CD4-positive, alpha-beta T cell treated with Interleukin-6 at 100 ng/mL for 8 hours (primary cell): ENCODE measurements around the gene TGOLN2.
"Not testable (repeated sequence)": the region's sequence is repeated elsewhere in the genome, so short reads cannot be mapped to it uniquely, and the experiment has no call there.

Source experiments
- DNase-seq: peaks from one replicate; pipeline ENCODE4 v3.0.0-alpha.2; 2020; ENCODE audit warnings: mixed read lengths, low spot score

TGOLN2 gene

DNA sequence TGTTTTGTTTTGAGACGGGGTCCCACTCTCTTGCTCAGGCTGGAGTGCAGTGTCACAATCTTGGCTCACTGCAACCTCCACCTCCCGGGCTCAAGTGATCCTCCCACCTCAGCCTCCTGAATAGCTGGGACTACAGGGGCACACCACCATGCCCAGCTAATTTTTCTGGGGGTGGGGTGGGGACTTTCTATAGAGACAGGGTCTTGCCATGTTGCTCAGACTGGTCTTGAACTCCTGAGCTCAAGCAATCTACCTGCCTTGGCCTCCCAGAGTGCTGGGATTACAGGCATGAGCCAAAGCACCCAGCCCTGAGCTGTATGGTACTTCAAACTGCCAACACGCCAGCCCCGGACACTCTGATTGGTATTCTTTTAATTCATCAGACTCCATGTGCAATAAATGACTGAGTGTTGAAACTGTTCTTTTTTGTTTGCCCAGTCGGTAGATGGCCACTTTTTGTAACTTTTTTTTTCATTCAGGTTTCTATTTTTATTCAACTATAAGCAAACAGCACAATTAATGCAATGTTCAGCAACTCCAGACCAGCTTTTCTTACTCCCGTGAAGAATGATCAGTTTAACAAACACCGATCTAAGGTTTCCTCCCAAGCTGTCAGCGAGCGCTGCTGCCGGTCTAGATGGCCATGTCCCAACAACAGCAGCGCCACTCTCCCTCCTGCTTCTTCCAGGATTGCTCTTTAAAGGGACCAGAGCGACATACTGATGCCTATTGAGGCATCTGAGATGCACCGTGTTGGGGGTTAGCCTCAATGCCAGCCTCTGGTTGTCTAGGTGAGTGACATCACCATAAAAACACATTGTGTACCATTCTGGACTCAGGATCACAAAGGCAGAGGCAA, 12.5 kb upstream of the TGOLN2 start:
- no peak for DNase-seq

DNA sequence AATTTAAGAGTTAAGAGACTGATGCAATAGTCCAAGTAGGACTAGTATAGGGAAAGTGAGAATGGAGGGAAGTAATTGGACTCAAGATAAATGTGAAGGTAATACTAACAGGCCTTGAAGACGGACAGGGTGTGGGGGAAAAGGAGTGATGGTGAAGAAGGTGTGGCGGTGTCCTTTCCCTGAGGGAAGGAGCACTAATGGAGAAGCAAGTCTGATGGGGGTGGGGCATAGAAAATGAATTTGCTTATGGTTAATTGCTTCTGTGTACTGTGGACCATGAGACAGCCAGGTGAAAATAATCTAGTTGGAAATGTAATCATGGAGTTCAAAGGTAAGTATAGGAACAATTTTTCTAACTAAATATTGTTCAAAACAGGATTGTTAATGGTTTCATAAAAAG, 7.1 kb upstream of the TGOLN2 start:
- no peak for DNase-seq

GRCh38 chr2:85333877-85334276, 6.1 kb upstream of the TGOLN2 start:
- not testable (repeated sequence) for DNase-seq

DNA sequence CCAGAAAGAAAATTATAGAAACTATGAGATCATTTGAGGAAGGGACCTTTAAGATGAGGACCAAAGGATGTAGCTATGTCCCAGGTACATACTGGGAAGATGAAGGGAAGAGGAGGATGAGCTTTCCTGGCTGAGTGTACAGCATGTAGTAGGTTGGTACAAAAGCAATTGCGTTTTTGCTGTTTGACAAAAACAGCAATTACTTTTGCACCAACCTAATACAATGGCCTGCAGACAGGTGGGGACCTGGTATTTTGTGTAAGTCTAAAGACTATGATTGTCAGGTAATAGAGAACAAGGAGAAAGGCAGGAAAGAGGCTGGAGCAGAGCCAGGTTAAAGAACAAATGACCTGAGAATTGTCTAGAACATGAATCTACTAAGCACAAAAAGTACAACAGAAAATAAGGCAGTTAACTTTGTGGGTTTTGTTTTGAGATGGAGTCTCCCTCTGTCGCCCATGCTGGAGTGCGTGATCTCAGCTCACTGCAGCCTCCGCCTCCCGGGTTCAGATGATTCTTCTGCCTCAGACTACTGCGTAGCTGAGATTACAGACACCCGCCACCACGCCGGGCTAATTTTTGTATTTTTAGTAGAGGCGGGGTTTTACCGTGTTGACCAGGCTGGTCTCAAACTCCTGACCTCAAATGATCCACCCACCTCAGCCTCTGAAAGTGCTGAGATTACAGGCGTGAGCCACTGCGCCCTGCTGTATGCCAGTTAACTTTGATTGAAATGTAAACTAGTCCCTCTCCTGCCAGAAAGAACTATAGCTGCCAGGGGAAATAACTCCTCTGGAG, 3.2 kb upstream of the TGOLN2 start:
- no peak for DNase-seq

DNA sequence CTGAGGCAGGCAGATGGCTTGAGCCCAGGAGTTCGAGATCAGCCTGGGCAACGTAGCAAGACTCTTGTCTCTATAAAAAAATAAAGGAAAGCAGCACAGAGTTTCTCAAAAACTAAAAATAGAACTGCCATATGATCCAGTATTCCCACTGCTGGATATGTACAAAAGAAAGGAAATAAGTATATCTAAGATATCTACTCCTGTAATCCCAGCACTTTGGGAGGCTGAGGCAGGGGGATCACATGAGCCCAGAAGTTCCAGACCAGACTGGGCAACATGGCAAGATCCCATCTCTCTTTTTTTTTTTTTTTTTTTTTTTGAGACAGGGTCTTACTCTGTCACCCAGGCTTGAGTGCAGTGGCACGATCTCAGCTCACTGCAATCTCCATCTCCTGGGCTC, 1.9 kb upstream of the TGOLN2 start:
- not testable (repeated sequence) for DNase-seq

DNA sequence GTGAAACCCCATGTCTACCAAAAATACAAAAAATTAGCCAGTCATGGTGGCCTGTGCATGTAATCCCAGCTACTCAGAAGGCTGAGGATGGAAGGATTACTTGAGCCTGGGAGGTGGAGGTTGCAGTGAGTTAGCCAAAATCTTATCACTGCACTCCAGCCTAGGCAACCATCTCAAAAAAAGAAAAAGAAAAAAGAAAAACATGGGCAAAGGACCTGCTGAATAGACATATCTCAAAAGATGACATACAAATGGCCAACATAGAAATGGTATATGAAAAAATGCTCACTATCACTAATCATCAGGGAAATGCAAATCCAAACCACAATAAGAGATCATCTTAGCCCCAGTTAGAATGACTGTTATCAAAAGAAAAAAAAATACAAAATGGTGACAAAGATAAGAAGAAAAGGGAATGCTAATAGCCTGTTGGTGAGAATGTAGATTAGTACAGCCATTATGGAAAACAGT, 1.4 kb upstream of the TGOLN2 start:
- no peak for DNase-seq

- DNase-seq, result peak; percentile 57
Measured at GRCh38 chr2:85327160-85327821, 498 bp downstream of the TGOLN2 start.

GRCh38 chr2:85326406-85327159, 1.2 kb downstream of the TGOLN2 start:
- peak; percentile 61 for DNase-seq

GRCh38 chr2:85325466-85325811, 2.4 kb downstream of the TGOLN2 start:
- DNase-seq, result no peak

DNA sequence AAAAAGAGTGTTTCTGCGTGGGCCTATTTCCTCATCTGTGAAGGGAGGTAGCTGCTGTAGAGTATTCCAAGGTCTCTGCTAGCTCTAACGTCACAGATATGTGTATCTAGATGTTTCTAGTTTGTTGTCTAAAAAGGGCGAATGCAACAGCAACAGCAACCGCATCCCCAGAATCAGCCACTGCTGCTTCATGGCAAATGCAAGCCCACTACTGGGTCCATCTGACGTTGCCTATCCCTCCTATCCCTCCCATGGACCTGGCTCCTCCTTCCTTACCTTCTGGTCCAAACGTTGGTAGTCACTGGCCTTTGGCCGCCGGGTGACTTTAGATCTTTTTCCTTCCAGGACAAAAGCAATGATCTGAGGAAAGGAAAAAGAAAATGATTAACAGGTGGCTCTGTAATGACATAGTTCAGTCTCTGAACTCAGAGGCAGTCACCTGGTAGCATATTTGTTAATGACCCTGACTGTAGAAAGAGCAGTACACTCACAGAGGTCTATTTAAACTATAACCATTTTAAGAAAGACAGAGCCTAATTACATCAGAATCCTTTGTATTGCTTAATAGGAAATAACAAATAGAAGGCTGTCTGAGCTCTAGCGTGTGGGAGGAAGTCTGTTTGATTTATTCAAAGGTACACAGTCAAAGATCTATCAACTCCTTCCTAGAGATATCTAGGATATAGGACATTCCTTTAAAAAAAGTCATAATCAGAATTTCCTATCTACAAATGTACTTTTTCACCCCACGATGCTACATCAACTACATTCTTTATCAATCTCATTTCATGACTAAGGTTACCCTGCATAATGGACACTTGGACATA, 2.9 kb downstream of the TGOLN2 start:
- DNase-seq, result no peak

- not testable (repeated sequence) for DNase-seq
Measured at GRCh38 chr2:85323988-85324367, 3.8 kb downstream of the TGOLN2 start.

DNA sequence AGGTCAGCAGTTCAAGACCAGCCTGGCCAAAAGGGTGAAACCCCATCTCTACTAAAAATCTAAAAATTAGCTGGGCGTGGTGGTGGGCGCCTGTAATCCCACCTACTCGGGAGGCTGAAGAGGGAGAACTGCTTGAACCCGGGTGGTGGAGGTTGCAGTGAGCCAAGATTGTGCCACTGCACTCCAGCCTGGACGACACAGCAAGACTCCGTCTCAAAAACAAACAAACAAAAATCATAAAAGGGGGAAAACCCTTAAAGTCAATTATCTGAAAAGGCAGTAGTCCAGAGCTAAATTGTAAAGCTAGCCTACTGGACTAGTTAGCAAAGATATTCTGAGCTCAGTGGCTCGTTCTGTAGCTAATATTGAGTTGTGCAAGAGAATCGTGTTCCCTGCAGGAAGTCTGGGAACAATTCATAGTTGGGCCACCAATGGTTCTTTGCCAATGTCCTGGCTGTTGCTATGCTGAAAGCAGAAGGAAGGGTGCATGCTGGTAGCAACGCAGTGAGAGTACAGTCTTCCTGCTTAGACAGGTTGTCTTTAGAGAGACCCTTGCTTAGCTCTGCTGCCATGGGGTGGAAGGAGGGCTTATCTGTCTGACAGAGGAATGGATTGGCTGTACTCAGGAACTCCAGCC, 4.3 kb downstream of the TGOLN2 start:
- no peak for DNase-seq

DNA sequence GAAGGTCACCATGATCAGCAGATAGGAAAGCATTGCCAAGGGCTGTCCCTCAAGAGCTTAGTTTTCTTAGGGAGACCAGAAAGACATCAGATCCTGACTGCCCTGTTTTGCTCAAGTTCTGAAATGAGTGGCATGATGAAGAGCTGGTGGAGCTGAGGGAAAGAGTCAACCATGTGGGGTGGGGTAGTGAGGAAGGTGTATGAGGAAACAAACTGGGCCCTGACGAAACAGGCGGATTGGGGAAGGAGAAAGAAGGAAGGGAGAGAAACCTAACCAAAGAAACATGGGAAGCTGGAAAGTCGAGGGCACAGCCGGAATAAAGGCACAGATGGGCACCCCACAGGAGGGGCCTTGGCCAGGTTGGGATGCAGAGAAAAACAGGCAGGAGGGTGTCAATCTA, 8.0 kb downstream of the TGOLN2 start:
- DNase-seq, result no peak

DNA sequence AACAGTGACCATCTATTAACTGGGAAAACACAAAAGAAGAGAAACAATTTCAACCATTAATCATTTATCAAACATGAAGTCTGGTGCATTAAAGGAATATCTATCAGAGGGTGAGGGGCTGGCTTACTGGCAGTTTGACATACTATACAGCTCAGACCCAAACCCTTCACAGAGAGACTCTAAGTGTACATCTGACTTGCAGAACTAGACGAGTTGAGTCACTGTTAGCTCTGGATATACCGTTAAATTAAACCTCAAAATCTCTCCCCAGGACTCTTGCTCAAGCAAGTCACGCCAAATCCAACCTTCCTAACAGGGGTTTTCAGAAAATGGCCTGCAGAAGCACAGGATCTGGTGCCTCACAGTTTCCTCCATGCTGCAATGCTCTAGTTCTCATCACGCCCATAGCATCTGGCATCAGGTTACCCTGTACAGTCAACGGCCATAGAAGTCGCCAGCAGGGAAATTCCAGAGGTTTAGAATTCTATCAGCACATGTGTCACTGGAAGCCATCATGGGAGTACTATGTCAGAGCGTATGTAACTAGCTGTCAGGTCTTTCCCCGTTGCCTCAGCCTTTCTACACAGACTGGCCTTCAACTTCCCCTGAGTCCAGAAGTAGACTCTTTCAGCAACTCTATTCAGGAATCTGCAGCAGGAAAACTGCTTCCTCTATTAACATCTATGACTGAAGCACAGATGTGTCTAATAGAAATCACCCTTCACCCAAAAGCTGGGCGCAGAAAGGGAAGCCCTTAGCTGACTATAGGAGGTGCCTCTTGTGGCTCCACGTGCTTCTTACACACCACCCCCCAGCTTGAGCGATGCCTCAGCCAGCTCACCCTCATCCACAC, 9.3 kb downstream of the TGOLN2 start:
- no peak for DNase-seq

GRCh38 chr2:85315921-85316320, 11.9 kb downstream of the TGOLN2 start:
- not testable (repeated sequence) for DNase-seq

GRCh38 chr2:85314884-85315242, 12.9 kb downstream of the TGOLN2 start:
- no peak for DNase-seq

GRCh38 chr2:85312404-85312803, 15.4 kb downstream of the TGOLN2 start:
- DNase-seq, result no peak

DNA sequence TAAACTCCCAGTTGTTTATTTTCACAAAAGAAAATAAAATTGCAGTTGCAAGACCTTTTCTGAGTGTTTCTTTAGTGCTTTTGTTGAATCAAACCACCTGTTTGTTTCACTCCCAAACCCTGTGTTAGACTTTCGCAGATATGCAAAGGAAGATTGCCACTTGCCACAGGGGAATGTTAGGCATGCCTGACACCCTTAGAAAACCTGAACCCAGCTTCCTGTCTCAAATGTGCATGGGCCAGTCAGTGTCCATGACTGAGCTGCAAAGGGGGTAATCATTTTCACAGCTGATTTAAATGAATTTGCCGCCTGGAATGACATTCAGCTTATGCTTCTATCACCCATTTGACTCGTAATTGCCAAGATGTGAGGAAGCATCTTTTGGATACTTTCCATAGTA, 17.5 kb downstream of the TGOLN2 start:
- no peak for DNase-seq

GRCh38 chr2:85309699-85310321, 18.0 kb downstream of the TGOLN2 start:
- no peak for DNase-seq
